Endometrium (tissue), 2 donors: ENCODE measurements around the gene TYW5.
A peak's percentile ranks its signal among the peaks of the same experiment; 100 is the strongest.

Source experiments
- FAIRE-seq: peaks from 2 replicates; lab custom pipeline; 2012; peaks lifted over from hg19 to GRCh38; lab: Jason Lieb, UNC
- donor health status: control.
- donor health status: control.

Gene TYW5

DNA sequence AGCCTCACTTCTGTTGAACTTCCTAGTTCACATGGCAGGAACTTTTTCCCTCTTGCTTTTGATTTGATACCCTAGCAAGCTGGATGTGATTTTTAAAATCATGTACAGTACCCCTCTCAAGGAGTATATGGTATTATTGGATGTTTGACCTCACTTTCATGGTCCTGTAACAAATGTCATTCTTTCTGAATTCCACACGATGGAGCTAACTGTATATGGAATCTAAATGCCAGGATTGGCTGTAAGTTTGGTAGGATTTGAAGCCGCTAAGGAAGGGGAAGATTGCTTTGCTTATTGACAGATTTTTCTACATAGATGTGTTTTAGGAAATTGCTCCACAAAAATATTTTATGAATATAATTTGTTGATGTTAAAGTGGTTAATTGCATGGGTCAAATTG is 18.4 kb upstream of the TYW5 start:
- FAIRE-seq, result peak; percentile 83

- no peak for FAIRE-seq
Measured at GRCh38 chr2:199972088-199972626, 16.9 kb upstream of the TYW5 start.

DNA sequence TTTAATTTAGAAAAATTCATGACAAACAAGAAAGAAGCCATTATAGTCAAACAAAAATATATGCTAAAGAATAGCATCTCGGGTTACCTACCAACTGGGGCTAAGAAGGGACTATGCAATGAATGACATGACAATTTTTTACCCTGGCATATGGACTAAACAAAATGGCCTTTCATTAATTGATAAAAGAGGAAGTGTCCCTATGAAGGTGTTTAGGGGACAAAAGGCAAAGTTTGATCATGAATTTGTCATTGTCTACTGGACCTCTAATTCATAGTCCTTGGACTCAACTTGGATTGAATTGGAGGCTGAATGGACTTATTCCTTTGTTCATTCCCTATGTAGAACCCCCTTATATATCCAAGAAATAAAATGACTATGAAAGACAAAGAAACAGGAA is 12.8 kb upstream of the TYW5 start:
- FAIRE-seq, result no peak

DNA sequence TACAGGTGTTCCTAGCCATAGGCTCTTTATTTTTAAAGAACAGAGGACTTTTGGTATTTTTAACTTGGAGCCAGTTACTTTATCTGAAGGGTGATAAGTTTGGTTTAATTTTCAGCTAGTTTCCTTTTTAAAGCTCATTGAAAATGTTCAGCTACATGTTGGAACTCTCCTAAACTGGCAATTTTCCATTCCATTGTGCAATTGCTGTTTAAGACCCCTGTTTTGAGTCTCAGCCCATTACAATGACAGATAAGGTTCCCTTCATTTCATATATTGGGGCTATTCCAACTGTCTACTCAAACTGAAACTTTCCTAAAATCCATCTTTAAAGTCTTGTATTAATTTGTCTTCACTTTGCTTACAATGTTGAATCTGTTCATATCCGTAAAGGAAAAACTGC is 11.7 kb upstream of the TYW5 start:
- no peak for FAIRE-seq

- FAIRE-seq, result no peak
Measured at GRCh38 chr2:199966405-199966804, 11.1 kb upstream of the TYW5 start.

DNA sequence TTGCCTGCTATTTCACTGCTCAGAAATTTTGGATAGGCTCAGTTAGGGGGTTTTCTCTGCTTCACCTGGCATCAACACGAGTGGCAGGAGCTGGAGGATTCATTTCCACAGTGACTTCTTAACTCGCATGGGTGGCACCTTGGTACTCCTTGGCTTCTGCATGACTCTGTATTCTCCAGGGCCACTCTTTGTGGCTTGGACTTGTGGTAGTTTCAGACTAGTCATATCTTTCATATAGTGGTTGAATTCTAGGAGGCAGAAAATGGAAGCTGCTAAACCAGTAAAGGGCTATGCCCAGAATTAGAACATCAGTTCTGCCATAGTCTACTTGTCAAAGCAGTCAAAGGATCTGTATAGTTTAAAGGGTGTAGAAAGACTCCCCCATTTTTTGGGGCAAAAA is 6.9 kb upstream of the TYW5 start:
- FAIRE-seq, result no peak

DNA sequence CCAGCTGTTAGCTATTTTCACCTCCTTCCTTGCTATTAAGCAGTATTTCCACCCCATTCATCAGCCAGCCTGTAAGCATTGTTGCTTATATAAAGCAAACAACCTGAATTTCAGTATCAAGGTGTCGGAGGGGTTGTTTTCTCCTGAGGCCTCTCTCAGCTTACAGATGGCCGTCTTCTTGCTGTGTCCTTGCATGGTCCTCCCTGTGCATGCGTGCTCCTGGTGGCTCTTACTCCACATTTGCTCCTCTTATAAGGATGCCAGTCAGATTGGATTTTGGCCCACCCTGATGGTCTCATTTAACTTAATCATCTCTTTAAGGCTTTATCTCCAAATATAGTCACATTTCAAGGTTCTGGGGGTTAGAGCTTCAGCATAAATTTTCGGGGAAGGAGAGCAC is 2.7 kb upstream of the TYW5 start:
- no peak for FAIRE-seq

- FAIRE-seq, result no peak
Measured at GRCh38 chr2:199956062-199956380, 730 bp upstream of the TYW5 start.

GRCh38 chr2:199955007-199955338 is 318 bp downstream of the TYW5 start:
- FAIRE-seq, result no peak

DNA sequence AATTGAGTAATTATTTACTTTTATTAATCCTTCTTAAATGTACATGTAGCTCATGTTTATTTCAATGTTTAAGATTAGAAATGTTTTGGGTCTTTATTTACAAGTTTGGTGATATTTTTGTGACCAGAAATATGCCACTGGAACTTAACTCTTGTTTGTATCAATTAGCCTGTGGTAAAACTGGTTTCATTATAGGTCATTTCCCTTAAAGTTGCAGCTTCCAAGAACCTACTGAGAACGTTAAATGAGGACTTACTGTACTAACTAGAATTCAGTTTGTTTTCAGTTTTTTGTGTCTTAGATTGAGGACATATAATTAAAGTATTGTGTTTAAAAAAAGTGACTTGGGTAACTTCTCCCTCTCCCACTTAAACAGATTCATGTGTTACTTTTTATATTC is 4.3 kb downstream of the TYW5 start:
- FAIRE-seq, result no peak

- FAIRE-seq, result no peak
Measured at GRCh38 chr2:199950396-199950795, 4.9 kb downstream of the TYW5 start.

DNA sequence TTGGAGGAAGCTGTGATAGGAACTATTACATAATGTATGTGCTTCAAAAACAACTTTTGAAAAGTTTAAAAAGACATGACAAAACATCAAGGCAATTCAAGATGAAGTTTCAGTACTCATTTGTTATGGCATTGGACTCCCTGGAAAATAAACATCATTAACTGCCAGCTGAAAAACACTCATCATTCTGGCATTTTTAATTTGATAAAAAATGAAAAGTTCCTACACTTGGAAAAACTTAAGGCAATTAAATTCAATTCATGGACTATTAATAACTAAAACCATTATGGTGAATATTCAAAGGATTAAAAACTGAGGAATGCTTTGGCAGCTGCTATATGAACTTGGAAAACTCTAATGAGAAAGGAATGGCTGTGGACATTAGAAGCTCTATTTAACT is 8.5 kb downstream of the TYW5 start:
- no peak for FAIRE-seq

DNA sequence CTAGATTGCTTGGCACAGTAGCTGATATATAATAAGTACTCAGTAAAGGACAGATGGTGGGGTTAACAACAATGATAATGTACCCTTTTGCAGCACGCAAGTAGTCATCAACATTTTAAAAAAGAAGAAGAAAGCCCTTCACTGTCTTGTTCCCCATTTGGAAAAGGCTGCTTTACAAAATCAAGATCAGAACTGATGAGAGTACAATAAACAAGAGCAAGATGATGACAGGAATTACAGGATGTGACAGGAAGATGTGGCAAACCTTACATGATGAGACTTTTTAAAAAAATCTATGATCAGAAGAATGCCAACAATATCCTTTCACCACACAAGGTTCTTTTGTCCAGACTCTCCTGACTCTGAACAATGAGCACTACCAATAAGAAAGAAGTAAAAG is 9.1 kb downstream of the TYW5 start:
- FAIRE-seq, result no peak

- FAIRE-seq, result no peak
Measured at GRCh38 chr2:199943373-199943772, 11.9 kb downstream of the TYW5 start.

DNA sequence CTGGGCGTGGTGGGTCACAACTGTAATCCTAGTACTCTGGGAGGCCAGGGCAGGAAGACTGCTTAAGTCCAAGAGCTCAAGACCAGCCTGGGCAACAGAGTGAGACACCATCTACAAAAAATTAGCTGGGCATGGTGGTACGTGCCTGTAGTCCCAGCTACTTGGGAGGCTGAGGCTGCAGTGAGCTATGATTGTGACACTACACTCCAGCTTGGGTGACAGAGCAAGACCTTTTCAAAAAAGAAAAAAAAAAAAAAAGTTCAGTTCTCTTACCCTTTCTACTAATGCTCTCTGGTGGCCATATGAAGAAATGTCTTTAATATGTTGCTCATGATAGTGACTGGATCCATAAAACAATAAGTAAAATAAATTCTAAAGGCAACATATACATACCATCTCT is 14.9 kb downstream of the TYW5 start:
- FAIRE-seq, result peak; percentile 74

GRCh38 chr2:199936554-199936953 is 18.7 kb downstream of the TYW5 start:
- no peak for FAIRE-seq

DNA sequence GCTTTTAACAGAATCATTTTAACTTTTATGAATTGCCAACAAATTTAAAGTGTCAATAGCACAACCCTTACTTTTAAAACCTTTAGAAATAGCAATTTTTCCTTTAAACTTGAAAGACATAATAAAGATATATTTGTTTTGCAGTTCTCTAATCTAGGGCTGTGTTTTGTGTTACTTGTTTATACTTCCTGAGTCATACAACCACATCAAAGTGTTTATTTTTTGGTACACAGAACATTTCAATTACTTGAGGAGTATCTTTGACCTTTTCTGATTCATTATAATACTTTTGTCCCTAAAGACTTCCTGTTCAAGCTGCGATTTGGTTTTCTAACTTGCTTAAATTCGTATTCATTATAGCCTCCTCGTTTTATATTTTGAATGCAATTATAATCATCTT is 21.8 kb downstream of the TYW5 start:
- FAIRE-seq, result peak; percentile 94

DNA sequence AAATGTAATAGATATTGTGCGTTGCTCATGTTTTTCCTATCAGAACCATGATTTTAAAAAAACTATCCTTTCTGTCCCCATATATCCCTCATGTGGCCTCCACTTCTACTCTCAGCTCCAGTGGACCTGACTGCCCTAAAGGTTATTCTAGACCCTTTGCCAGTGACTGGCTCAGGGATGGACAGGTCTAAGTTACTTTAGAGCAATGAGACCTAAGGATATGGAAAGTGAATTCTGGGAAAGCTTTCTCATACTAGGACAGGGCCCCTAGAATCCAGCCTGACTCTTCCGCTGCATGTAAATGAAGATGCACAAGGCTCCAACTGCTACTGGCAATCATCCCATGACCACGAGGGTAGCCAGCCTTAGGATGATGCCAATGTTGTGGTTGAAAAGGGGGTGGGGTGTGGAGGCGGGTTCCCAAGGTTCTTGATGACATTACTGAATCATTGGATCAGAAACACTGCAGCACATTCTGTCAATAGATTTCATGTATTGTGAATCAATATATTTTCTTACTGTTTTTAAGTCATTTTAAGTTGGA is 22.9 kb downstream of the TYW5 start:
- no peak for FAIRE-seq

GRCh38 chr2:199929262-199929661 is 26.0 kb downstream of the TYW5 start:
- FAIRE-seq, result no peak

GRCh38 chr2:199928626-199929025 is 26.7 kb downstream of the TYW5 start:
- FAIRE-seq, result no peak

DNA sequence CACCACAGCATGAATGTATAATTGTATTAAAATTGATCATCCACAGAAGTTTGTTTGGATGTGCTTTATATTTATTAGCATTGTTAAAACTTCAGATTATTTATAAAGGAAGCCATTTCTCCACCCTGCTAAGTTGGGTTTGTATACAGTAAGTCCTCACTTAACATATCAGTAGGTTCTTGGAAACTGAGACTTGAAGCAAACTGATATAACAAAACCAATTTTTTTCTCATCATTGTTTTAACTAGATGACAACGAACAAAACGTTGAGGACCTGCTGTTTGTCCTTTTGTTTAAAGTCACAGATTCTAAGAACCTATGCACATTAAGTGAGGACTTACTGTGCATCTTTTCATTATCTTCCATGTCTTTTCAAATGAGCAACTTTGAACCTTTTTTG is 27.1 kb downstream of the TYW5 start:
- no peak for FAIRE-seq

DNA sequence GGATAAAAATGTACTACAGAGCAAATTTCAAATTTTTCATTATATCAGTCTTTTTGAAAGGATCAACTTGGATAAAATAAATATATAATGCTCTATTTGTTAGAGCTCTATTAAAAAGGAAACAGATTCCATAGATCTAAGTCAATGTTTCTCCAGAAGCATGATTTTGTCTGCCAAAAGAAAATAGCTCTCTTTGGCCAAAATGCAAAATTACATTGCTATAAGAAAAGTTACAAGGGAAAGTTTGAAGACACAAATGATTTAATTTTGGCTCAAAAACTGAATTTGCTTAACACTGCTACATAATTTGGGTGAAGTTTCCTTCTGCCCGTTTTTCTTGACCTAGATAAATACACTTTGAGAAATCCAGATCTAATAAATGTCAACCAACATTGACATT is 28.5 kb downstream of the TYW5 start:
- FAIRE-seq, result no peak

GRCh38 chr2:199923924-199924323 is 31.4 kb downstream of the TYW5 start:
- FAIRE-seq, result no peak

- FAIRE-seq, result no peak
Measured at GRCh38 chr2:199922856-199923255, 32.4 kb downstream of the TYW5 start.

DNA sequence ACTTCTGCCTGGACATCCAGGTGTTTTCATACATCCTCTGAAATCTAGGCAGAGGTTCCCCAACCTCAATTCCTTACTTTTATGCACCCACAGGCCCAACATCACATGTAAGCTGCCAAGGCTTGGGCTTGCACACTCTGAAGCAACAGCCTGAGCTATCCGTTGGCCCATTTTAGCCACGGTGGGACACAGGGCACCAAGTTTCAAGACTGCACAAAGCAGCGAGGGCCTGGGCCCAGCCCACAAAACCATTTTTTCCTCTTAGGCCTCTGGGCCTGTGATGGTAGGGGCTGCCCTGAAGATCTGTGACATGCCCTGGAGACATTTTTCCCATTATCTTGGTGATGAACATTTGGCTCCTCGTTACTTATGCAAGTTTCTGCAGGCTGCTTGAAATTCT is 38.3 kb downstream of the TYW5 start:
- FAIRE-seq, result no peak
